ENCODE measurements around the gene QRFP.

DNA sequence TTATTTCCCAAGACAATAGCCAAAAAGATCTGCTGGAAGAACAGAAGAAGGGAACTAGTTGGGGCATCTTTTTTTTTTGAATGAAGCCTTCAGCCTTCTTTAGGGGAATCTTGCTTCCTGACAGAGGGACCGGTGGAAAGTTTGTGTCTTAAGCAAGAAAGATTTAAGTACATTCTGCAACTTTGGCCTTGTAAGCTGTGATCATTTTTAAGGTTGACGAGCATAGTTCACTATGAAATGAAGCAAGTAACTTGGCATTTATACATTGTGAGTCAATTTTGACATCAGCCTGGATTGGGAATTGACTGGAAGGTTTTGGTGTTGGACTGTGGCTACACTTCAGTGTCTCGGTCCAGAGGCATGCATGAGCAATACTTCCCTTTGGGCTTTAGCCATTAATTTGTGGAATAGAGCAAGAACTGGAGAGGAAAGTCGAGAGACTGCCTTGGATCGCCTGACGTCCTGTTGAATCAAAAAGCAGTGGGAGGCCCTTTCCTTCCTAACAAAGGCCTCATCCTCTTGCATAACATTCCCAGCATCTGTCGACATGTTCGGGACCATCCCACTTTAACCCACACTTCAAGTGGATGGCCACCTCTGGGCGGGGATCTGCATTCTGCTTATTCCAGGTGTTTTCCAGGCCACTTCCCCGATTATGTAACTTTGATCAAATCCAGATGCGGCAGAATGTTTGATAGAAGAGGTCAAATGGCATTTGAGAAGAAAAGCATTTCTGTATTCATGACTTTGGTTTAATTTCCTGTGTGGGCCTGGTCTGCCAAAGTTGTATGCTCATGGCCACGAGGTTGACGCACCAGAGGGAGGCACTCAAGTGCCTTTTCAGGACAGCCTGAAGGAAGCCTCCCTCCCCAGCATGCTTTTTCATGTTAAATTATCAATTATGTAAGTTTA lies 49.0 kb downstream of the QRFP start:
- TF ChIP-seq POLR2A (IDR thresholded peaks at IDR 0.05): no peak
- TF ChIP-seq, protein P1, sequence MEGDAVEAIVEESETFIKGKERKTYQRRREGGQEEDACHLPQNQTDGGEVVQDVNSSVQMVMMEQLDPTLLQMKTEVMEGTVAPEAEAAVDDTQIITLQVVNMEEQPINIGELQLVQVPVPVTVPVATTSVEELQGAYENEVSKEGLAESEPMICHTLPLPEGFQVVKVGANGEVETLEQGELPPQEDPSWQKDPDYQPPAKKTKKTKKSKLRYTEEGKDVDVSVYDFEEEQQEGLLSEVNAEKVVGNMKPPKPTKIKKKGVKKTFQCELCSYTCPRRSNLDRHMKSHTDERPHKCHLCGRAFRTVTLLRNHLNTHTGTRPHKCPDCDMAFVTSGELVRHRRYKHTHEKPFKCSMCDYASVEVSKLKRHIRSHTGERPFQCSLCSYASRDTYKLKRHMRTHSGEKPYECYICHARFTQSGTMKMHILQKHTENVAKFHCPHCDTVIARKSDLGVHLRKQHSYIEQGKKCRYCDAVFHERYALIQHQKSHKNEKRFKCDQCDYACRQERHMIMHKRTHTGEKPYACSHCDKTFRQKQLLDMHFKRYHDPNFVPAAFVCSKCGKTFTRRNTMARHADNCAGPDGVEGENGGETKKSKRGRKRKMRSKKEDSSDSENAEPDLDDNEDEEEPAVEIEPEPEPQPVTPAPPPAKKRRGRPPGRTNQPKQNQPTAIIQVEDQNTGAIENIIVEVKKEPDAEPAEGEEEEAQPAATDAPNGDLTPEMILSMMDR (IDR thresholded peaks at IDR 0.05): no peak
